SJCRH30 (cell line): ENCODE data around the gene PASD1. TPM values are rescaled to one million over a fixed set of nuclear protein-coding genes. Genes with fewer than 3 reads are reported as not detected.
"Not testable (repeated sequence)": the region's sequence is repeated elsewhere in the genome, so short reads cannot be mapped to it uniquely, and the experiment has no call there.

Experiments
- DNase-seq, 2 experiments: peaks; one replicate each; pipeline ENCODE4 v3.0.0-alpha.2; 2015 to 2020
- H3K27ac ChIP-seq: fragments of 250-450 bp; sonication (Bioruptor Pico); 2 replicates; pipeline ENCODE4 v1.5.1; 2020; ENCODE audit warnings: mild to moderate bottlenecking, moderate library complexity
- H3K27me3 ChIP-seq: fragments of 250-450 bp; sonication (Bioruptor Pico); 2 replicates; pipeline ENCODE4 v1.5.1; 2020; ENCODE audit warnings: mild to moderate bottlenecking, moderate library complexity
- H3K36me3 ChIP-seq: fragments of 250-450 bp; sonication (Bioruptor Pico); 2 replicates; pipeline ENCODE4 v1.5.1; 2020; ENCODE audit warnings: mild to moderate bottlenecking, moderate library complexity
- H3K4me1 ChIP-seq: fragments of 250-450 bp; sonication (Bioruptor Pico); 2 replicates; pipeline ENCODE4 v1.5.1; 2020; ENCODE audit warnings: mild to moderate bottlenecking, moderate library complexity
- H3K4me3 ChIP-seq: fragments of 250-450 bp; sonication (Bioruptor Pico); 2 replicates; pipeline ENCODE4 v1.5.1; 2020; ENCODE audit warnings: mild to moderate bottlenecking, moderate library complexity
- H3K9me3 ChIP-seq: fragments of 250-450 bp; sonication (Bioruptor Pico); replicated peaks from 2 replicates; pipeline ENCODE4 v1.5.1; 2020; ENCODE audit warnings: mild to moderate bottlenecking, moderate library complexity
- total RNA-seq: library from RNA; depleted of rRNA; stranded (reverse); fragments of >200 nt; shearing (Covaris generic); gene quantifications from 2 replicates; pipeline ENCODE4 v1.2.3, GENCODE V29; 2014

The PASD1 gene
- total RNA-seq, 1 experiment from 2014 or later = not detected

GRCh38 chrX:151687635-151688034 is 124.2 kb downstream of the PASD1 start:
- Histone ChIP-seq H3K36me3 (no peaks in the 10 kb centered on the region), H3K27me3 (no peaks in the 10 kb centered on the region), H3K4me1 (no peaks in the 10 kb centered on the region), H3K27ac (no peak overlapping the region), H3K9me3 (no peaks in the 10 kb centered on the region), H3K4me3 (no peak overlapping the region)
- no peak for DNase-seq

- Histone ChIP-seq H3K27ac (no peak overlapping the region), H3K4me1 (no peaks in the 10 kb centered on the region), H3K4me3 (no peak overlapping the region), H3K9me3 (no peaks in the 10 kb centered on the region), H3K36me3 (no peaks in the 10 kb centered on the region), H3K27me3 (no peaks in the 10 kb centered on the region)
- no peak for DNase-seq
Measured at GRCh38 chrX:151688695-151689094, 125.2 kb downstream of the PASD1 start.

GRCh38 chrX:151692825-151693224 is 129.3 kb downstream of the PASD1 start:
- no peaks in the 10 kb centered on the region for H3K27me3 ChIP-seq
- H3K9me3 ChIP-seq = no peaks in the 10 kb centered on the region
- no peak overlapping the region for H3K27ac ChIP-seq
- no peaks in the 10 kb centered on the region for H3K4me1 ChIP-seq
- no peak overlapping the region for H3K4me3 ChIP-seq
- no peaks in the 10 kb centered on the region for H3K36me3 ChIP-seq
- DNase-seq = no peak

GRCh38 chrX:151694121-151694520 is 130.6 kb downstream of the PASD1 start:
- Histone ChIP-seq H3K27ac (no peak overlapping the region), H3K27me3 (no peaks in the 10 kb centered on the region), H3K4me3 (no peak overlapping the region), H3K9me3 (no peaks in the 10 kb centered on the region), H3K36me3 (no peaks in the 10 kb centered on the region), H3K4me1 (no peaks in the 10 kb centered on the region)
- DNase-seq = no peak

GRCh38 chrX:151694661-151695582 is 131.4 kb downstream of the PASD1 start, which contains the start of gene PRRG3:
Gene PRRG3 (plus strand): TSS chrX:151695458. CDS start chrX:151698815, 3,357 bp downstream.
- DNase-seq = no peak
- Histone ChIP-seq H3K9me3 (no peaks in the 10 kb centered on the region), H3K4me3 (no peak within 1 kb of the TSS), H3K36me3 (no peaks in the 10 kb centered on the region), H3K27ac (no peak within 1 kb of the TSS), H3K4me1 (no peaks in the 10 kb centered on the region), H3K27me3 (no peaks in the 10 kb centered on the region)

GRCh38 chrX:151695583-151696340 is 132.3 kb downstream of the PASD1 start:
- Histone ChIP-seq H3K36me3 (no peaks in the 10 kb centered on the region), H3K27ac (no peak overlapping the region), H3K27me3 (no peaks in the 10 kb centered on the region), H3K4me3 (no peak overlapping the region), H3K9me3 (no peaks in the 10 kb centered on the region), H3K4me1 (no peaks in the 10 kb centered on the region)
- DNase-seq = no peak

GRCh38 chrX:151697082-151697481 is 133.6 kb downstream of the PASD1 start:
- H3K36me3 ChIP-seq, DNase-seq, H3K9me3 ChIP-seq, H3K27ac ChIP-seq, H3K4me3 ChIP-seq, H3K4me1 ChIP-seq, H3K27me3 ChIP-seq: not testable (repeated sequence)

GRCh38 chrX:151697522-151697921 is 134.0 kb downstream of the PASD1 start:
- DNase-seq = no peak
- no peaks in the 10 kb centered on the region for H3K4me1 ChIP-seq
- no peaks in the 10 kb centered on the region for H3K27me3 ChIP-seq
- no peaks in the 10 kb centered on the region for H3K36me3 ChIP-seq
- H3K9me3 ChIP-seq = no peaks in the 10 kb centered on the region
- H3K4me3 ChIP-seq = no peak overlapping the region
- H3K27ac ChIP-seq = no peak overlapping the region

GRCh38 chrX:151698485-151698884 is 135.0 kb downstream of the PASD1 start:
- Histone ChIP-seq H3K27ac (no peak overlapping the region), H3K4me1 (no peaks in the 10 kb centered on the region), H3K9me3 (no peaks in the 10 kb centered on the region), H3K27me3 (no peaks in the 10 kb centered on the region), H3K36me3 (no peaks in the 10 kb centered on the region), H3K4me3 (no peak overlapping the region)
- DNase-seq = no peak

- Histone ChIP-seq H3K4me3 (no peak overlapping the region), H3K27ac (no peak overlapping the region), H3K9me3 (no peaks in the 10 kb centered on the region), H3K27me3 (no peaks in the 10 kb centered on the region), H3K36me3 (no peaks in the 10 kb centered on the region), H3K4me1 (no peaks in the 10 kb centered on the region)
- DNase-seq = no peak
Measured at GRCh38 chrX:151699746-151700145, 136.3 kb downstream of the PASD1 start.

- H3K4me1 ChIP-seq = no peaks in the 10 kb centered on the region
- H3K36me3 ChIP-seq = no peaks in the 10 kb centered on the region
- no peak for DNase-seq
- H3K27ac ChIP-seq = no peak overlapping the region
- H3K4me3 ChIP-seq = no peak overlapping the region
- no peaks in the 10 kb centered on the region for H3K27me3 ChIP-seq
- H3K9me3 ChIP-seq = no peaks in the 10 kb centered on the region
Measured at GRCh38 chrX:151700581-151700980, 137.1 kb downstream of the PASD1 start.

GRCh38 chrX:151701071-151701470 is 137.6 kb downstream of the PASD1 start:
- Histone ChIP-seq H3K27ac (no peak overlapping the region), H3K36me3 (no peaks in the 10 kb centered on the region), H3K9me3 (no peaks in the 10 kb centered on the region), H3K4me3 (no peak overlapping the region), H3K27me3 (no peaks in the 10 kb centered on the region), H3K4me1 (no peaks in the 10 kb centered on the region)
- no peak for DNase-seq

GRCh38 chrX:151701531-151701930 is 138.1 kb downstream of the PASD1 start:
- no peaks in the 10 kb centered on the region for H3K27me3 ChIP-seq
- no peak overlapping the region for H3K27ac ChIP-seq
- H3K4me3 ChIP-seq = no peak overlapping the region
- H3K9me3 ChIP-seq = no peaks in the 10 kb centered on the region
- no peaks in the 10 kb centered on the region for H3K4me1 ChIP-seq
- DNase-seq = no peak
- no peaks in the 10 kb centered on the region for H3K36me3 ChIP-seq

- no peaks in the 10 kb centered on the region for H3K4me1 ChIP-seq
- H3K4me3 ChIP-seq = no peak overlapping the region
- DNase-seq = no peak
- no peaks in the 10 kb centered on the region for H3K27me3 ChIP-seq
- H3K9me3 ChIP-seq = no peaks in the 10 kb centered on the region
- H3K27ac ChIP-seq = no peak overlapping the region
- H3K36me3 ChIP-seq = no peaks in the 10 kb centered on the region
Measured at GRCh38 chrX:151702026-151702714, 138.7 kb downstream of the PASD1 start.
